ENCODE results near the gene NAALADL2.

DNA sequence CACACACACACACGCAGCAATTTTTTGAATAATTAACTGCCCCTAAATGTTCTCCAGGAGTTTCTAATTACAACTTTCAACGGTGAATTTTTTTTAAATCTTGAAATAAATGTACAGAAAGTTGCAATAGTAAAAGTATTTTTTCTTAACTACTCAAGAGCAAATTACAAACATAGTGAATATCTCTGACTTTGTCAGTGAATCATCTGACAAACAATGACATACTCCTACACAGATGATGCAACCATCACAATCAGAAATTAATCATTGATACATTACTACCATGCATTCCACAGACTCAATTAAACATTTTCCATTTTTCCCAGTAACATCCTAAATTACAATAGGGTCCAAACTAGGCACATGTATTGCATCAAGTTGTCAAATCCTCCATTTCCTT, 597.3 kb downstream of the NAALADL2 start:
- TF ChIP-seq, protein P1, sequence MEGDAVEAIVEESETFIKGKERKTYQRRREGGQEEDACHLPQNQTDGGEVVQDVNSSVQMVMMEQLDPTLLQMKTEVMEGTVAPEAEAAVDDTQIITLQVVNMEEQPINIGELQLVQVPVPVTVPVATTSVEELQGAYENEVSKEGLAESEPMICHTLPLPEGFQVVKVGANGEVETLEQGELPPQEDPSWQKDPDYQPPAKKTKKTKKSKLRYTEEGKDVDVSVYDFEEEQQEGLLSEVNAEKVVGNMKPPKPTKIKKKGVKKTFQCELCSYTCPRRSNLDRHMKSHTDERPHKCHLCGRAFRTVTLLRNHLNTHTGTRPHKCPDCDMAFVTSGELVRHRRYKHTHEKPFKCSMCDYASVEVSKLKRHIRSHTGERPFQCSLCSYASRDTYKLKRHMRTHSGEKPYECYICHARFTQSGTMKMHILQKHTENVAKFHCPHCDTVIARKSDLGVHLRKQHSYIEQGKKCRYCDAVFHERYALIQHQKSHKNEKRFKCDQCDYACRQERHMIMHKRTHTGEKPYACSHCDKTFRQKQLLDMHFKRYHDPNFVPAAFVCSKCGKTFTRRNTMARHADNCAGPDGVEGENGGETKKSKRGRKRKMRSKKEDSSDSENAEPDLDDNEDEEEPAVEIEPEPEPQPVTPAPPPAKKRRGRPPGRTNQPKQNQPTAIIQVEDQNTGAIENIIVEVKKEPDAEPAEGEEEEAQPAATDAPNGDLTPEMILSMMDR (IDR thresholded peaks at IDR 0.05), result no peak
- TF ChIP-seq POLR2A (IDR thresholded peaks at IDR 0.05), result no peak
